ENCODE results near the gene PPP6R1.

- no peak for TF ChIP-seq POLR2A (IDR thresholded peaks at IDR 0.05)
- TF ChIP-seq CTCF (IDR thresholded peaks at IDR 0.05), result no peak
- TF ChIP-seq EP300 (IDR thresholded peaks at IDR 0.05), result no peak
Measured at GRCh38 chr19:55229789-55230182, 29.0 kb downstream of the PPP6R1 start.

Data from stomach (tissue), 4 donors.